ENCODE data around the gene JAG2.

DNA sequence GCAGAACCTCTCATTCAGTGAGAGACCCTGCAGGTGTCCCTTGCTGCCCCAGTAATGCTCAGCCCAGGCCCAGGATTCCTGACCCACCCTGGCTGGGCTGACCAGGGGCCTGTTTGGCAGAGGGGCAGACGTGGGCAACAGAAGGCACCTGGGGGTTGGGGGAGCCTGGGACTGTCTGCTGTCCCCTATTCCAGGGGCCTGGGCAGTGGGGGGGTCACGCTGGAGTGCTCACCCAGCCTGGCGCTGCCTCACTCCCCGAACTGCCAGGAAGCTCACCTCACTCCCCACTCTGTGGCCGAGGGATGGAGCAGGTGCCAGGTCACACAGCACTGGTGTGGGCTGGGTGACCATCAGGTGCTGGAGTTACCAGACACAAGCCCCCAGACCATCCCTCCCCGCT, 35.1 kb upstream of the JAG2 start:
- TF ChIP-seq FOSL1 (IDR thresholded peaks at IDR 0.05; ENCODE audit: low read depth): no peak
- TF ChIP-seq POLR2AphosphoS5 (IDR thresholded peaks at IDR 0.05; ENCODE audit: low read depth, low read length): no peak
- TF ChIP-seq CTCF (IDR thresholded peaks at IDR 0.05 in 2 of 3, conservative IDR thresholded peaks at IDR 0.05 in 1 of 3; ENCODE audit: borderline replicate concordance in 1 of 3, insufficient read depth in 1 of 3, low read depth in 2 of 3, low read length in 2 of 3): no peak
- TF ChIP-seq YY1 (IDR thresholded peaks at IDR 0.05; ENCODE audit: extremely low read depth, insufficient replicate concordance, low read depth, low read length): no peak
- no peak for TF ChIP-seq ELF1 (IDR thresholded peaks at IDR 0.05; ENCODE audit: borderline replicate concordance, low read depth)
- TF ChIP-seq EZH2 (IDR thresholded peaks at IDR 0.05): no peak
- TF ChIP-seq TCF7L2 (IDR thresholded peaks at IDR 0.05; ENCODE audit: borderline replicate concordance, extremely low read depth, insufficient read depth, insufficient read length): no peak
- no peak for TF ChIP-seq EZH2phosphoT487 (IDR thresholded peaks at IDR 0.05; ENCODE audit: borderline replicate concordance)
- TF ChIP-seq RAD21 (IDR thresholded peaks at IDR 0.05; ENCODE audit: low read depth): no peak
